HepG2 (cell line): ENCODE results near the gene JMJD6. TPM values are rescaled to one million over a fixed set of nuclear protein-coding genes. Genes with fewer than 3 reads are reported as not detected.

ENCODE experiments used
- ATF7 ChIP-seq, 2 experiments: fragments of 450-650 bp in 1 of 2; sonication (generic) in 1 of 2; formaldehyde crosslinking in 1 of 2; IDR thresholded peaks; 2 replicates each; pipeline versions ENCODE4 v1.4.0 to v1.6.1; 2016 to 2020; ENCODE audit warnings: antibody characterized with exemption in 1 of 2, mild to moderate bottlenecking in 1 of 2, missing genetic modification reagents in 1 of 2
- CHCHD3 ChIP-seq: sonication (generic); formaldehyde crosslinking; IDR thresholded peaks from 2 replicates; pipeline ENCODE4 v1.8.0; 2022; ENCODE audit warnings: mild to moderate bottlenecking, missing genetic modification reagents, moderate library complexity
- DMAP1 ChIP-seq: IDR thresholded peaks from 2 replicates; pipeline ENCODE4 v1.6.1; 2016
- DNMT1 ChIP-seq: sonication (generic); formaldehyde crosslinking; IDR thresholded peaks from 2 replicates; pipeline ENCODE4 v1.5.1; 2020; ENCODE audit warnings: mild to moderate bottlenecking, missing genetic modification reagents
- MTA1 ChIP-seq: sonication (generic); formaldehyde crosslinking; IDR thresholded peaks from 2 replicates; pipeline ENCODE4 v1.4.0; 2020; ENCODE audit warnings: missing genetic modification reagents, mild to moderate bottlenecking, borderline replicate concordance
- NFE2 ChIP-seq: sonication (generic); formaldehyde crosslinking; IDR thresholded peaks from 2 replicates; pipeline ENCODE4 v1.4.0; 2020; ENCODE audit warnings: missing genetic modification reagents
- RFX5 ChIP-seq: IDR thresholded peaks from 2 replicates; pipeline ENCODE4 v1.6.1; 2011; ENCODE audit warnings: low read depth, low read length, improper control_type of control experiment
- SRSF4 ChIP-seq: fragments of 200-400 bp; formaldehyde crosslinking; IDR thresholded peaks from one replicate; pipeline ENCODE4 v1.6.1; 2018; ENCODE audit warnings: mild to moderate bottlenecking, low read depth, low read length, moderate library complexity; ENCODE audit not compliant: poor library complexity, severe bottlenecking
- ZNF235 ChIP-seq: sonication (generic); formaldehyde crosslinking; IDR thresholded peaks from 2 replicates; pipeline ENCODE4 v1.8.1; 2023; ENCODE audit warnings: mild to moderate bottlenecking, missing genetic modification reagents, borderline replicate concordance
- ZNF790 ChIP-seq: sonication (generic); formaldehyde crosslinking; IDR thresholded peaks from 2 replicates; pipeline ENCODE4 v1.8.0; 2022; ENCODE audit warnings: missing genetic modification reagents, mild to moderate bottlenecking, borderline replicate concordance
- ZNF816 ChIP-seq: sonication (generic); formaldehyde crosslinking; IDR thresholded peaks from 2 replicates; pipeline ENCODE4 v1.8.0; 2022; ENCODE audit warnings: missing genetic modification reagents, mild to moderate bottlenecking, borderline replicate concordance
- polyA plus RNA-seq, 8 experiments: library from polyadenylated mRNA; depleted of rRNA in 3 of 8; stranded (reverse) in 7 of 8; unstranded in 1 of 8; fragments of >200 nt; fragmentation: Illumina TruSeq in 4 of 8; extraction: Trizol in 4 of 8; gene quantifications; 2 replicates each; pipeline versions ENCODE4 v1.2.1 to v1.2.3, GENCODE V29; 2011 to 2016; ENCODE audit warnings: low read depth in 4 of 8, missing spikeins in 1 of 8, mixed read lengths in 1 of 8; ENCODE audit not compliant: insufficient read depth in 1 of 8
- total RNA-seq, 5 experiments: library from RNA; depleted of rRNA; stranded (reverse); fragments of >200 nt; fragmentation: Illumina TruSeq; extraction: Trizol; gene quantifications; 2 replicates each; pipeline ENCODE4 v1.2.3, GENCODE V29; 2016; ENCODE audit warnings: low read depth in 1 of 5
- TF ChIP-seq, protein P1 (sequence below): sonication (generic); formaldehyde crosslinking; IDR thresholded peaks from 2 replicates; pipeline ENCODE4 v1.4.0; 2020; ENCODE audit warnings: missing genetic modification reagents, low read depth, mild to moderate bottlenecking, borderline replicate concordance
- TF ChIP-seq, protein P2 (sequence below): sonication (generic); formaldehyde crosslinking; IDR thresholded peaks from 2 replicates; pipeline ENCODE4 v1.4.0; 2020; ENCODE audit warnings: mild to moderate bottlenecking, missing genetic modification reagents
- TF ChIP-seq, protein P3 (sequence below): sonication (generic); formaldehyde crosslinking; IDR thresholded peaks from 2 replicates; pipeline ENCODE4 v1.5.0; 2020; ENCODE audit warnings: missing genetic modification reagents
- TF ChIP-seq, protein P4 (sequence below): sonication (generic); formaldehyde crosslinking; IDR thresholded peaks from 2 replicates; pipeline ENCODE4 v1.8.0; 2022; ENCODE audit warnings: low read depth, missing genetic modification reagents
- TF ChIP-seq, protein P5 (sequence below): sonication (generic); formaldehyde crosslinking; IDR thresholded peaks from 2 replicates; pipeline ENCODE4 v1.4.0; 2020; ENCODE audit warnings: missing genetic modification reagents
- TF ChIP-seq, protein P6 (sequence below): IDR thresholded peaks from 2 replicates; pipeline ENCODE4 v1.6.1; 2016; ENCODE audit warnings: missing biosample characterization, missing genetic modification reagents, low read depth

JMJD6 gene
- total and polyA plus RNA-seq, 2 of the 13 experiments (the other 11 are each of a cell fraction or from before 2014, with no cell fraction given), result 33.6 to 41.0 TPM

DNA sequence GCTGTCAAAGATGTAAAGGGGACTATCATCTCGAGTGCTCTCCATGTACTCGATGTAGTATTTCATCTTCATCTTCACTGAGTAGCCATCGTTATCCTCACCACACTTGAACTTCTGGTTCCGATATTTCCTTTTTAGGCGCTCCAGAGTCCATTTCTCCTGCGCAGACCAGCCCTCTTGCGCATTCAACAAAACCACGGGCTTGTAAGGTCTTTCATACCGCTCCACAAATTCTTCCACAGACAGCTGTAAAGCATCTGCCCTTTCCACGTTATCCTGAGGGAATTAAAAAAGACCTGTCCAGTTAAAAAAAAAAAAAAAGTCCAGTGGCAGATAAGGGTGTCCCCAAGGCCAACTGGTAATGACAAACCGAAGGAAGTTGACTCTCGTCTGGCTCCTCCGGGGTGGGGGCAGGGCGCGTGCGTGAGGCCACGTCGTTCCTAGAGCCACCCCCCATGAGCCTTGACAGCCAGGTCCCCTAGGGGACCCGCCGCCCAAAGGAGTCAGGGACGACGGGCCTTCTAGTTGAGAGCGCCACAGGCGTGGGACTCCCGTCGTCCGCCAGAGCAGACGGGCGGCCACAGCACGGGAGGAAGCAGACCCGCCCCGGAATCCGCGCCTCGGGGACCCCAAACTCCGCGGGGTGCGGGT is 701 bp downstream of the JMJD6 start (continued):
- TF ChIP-seq, protein P1, sequence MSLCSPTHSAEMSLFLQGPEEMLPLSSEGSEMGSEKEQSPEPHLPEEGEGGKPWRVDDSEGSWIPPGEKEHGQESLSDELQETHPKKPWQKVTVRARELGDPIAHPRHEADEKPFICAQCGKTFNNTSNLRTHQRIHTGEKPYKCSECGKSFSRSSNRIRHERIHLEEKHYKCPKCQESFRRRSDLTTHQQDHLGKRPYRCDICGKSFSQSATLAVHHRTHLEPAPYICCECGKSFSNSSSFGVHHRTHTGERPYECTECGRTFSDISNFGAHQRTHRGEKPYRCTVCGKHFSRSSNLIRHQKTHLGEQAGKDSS (CRISPR knock-in tag), result no peak; the same call in 1 of the 2 replicates
- TF ChIP-seq ZNF816 (CRISPR knock-in tag) (0 out of 2 replicates have a peak, but pooled peaks have one; percentile 7), RFX5 (no peak), ATF7 (IDR thresholded peaks at IDR 0.05) (no peak), ATF7 (CRISPR knock-in tag; IDR thresholded peaks at IDR 0.05) (peak; percentile 47; the same call in 1 of the 2 replicates), MTA1 (no peak; the same call in 1 of the 2 replicates), NFE2 (CRISPR knock-in tag) (no peak), DMAP1 (CRISPR knock-in tag) (peak; percentile 52), DNMT1 (CRISPR knock-in tag) (no peak), CHCHD3 (CRISPR knock-in tag) (no peak), SRSF4 (no peak), ZNF790 (CRISPR knock-in tag) (no peak), ZNF235 (no peak)
- TF ChIP-seq, protein P2, sequence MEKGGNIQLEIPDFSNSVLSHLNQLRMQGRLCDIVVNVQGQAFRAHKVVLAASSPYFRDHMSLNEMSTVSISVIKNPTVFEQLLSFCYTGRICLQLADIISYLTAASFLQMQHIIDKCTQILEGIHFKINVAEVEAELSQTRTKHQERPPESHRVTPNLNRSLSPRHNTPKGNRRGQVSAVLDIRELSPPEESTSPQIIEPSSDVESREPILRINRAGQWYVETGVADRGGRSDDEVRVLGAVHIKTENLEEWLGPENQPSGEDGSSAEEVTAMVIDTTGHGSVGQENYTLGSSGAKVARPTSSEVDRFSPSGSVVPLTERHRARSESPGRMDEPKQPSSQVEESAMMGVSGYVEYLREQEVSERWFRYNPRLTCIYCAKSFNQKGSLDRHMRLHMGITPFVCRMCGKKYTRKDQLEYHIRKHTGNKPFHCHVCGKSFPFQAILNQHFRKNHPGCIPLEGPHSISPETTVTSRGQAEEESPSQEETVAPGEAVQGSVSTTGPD (CRISPR knock-in tag), result 0 out of 2 replicates have a peak, but pooled peaks have one; percentile 24
- TF ChIP-seq, protein P3, sequence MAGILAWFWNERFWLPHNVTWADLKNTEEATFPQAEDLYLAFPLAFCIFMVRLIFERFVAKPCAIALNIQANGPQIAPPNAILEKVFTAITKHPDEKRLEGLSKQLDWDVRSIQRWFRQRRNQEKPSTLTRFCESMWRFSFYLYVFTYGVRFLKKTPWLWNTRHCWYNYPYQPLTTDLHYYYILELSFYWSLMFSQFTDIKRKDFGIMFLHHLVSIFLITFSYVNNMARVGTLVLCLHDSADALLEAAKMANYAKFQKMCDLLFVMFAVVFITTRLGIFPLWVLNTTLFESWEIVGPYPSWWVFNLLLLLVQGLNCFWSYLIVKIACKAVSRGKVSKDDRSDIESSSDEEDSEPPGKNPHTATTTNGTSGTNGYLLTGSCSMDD (CRISPR knock-in tag), result no peak
- TF ChIP-seq, protein P4, sequence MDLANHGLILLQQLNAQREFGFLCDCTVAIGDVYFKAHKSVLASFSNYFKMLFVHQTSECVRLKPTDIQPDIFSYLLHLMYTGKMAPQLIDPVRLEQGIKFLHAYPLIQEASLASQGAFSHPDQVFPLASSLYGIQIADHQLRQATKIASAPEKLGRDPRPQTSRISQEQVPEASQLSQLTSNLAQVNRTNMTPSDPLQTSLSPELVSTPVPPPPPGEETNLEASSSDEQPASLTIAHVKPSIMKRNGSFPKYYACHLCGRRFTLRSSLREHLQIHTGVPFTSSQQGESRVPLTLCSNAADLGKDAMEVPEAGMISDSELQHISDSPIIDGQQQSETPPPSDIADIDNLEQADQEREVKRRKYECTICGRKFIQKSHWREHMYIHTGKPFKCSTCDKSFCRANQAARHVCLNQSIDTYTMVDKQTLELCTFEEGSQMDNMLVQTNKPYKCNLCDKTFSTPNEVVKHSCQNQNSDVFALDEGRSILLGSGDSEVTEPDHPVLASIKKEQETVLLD (CRISPR knock-in tag), result no peak; the same call in 1 of the 2 replicates
- TF ChIP-seq, protein P5, sequence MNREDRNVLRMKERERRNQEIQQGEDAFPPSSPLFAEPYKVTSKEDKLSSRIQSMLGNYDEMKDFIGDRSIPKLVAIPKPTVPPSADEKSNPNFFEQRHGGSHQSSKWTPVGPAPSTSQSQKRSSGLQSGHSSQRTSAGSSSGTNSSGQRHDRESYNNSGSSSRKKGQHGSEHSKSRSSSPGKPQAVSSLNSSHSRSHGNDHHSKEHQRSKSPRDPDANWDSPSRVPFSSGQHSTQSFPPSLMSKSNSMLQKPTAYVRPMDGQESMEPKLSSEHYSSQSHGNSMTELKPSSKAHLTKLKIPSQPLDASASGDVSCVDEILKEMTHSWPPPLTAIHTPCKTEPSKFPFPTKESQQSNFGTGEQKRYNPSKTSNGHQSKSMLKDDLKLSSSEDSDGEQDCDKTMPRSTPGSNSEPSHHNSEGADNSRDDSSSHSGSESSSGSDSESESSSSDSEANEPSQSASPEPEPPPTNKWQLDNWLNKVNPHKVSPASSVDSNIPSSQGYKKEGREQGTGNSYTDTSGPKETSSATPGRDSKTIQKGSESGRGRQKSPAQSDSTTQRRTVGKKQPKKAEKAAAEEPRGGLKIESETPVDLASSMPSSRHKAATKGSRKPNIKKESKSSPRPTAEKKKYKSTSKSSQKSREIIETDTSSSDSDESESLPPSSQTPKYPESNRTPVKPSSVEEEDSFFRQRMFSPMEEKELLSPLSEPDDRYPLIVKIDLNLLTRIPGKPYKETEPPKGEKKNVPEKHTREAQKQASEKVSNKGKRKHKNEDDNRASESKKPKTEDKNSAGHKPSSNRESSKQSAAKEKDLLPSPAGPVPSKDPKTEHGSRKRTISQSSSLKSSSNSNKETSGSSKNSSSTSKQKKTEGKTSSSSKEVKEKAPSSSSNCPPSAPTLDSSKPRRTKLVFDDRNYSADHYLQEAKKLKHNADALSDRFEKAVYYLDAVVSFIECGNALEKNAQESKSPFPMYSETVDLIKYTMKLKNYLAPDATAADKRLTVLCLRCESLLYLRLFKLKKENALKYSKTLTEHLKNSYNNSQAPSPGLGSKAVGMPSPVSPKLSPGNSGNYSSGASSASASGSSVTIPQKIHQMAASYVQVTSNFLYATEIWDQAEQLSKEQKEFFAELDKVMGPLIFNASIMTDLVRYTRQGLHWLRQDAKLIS (CRISPR knock-in tag), result no peak
- TF ChIP-seq, protein P6, sequence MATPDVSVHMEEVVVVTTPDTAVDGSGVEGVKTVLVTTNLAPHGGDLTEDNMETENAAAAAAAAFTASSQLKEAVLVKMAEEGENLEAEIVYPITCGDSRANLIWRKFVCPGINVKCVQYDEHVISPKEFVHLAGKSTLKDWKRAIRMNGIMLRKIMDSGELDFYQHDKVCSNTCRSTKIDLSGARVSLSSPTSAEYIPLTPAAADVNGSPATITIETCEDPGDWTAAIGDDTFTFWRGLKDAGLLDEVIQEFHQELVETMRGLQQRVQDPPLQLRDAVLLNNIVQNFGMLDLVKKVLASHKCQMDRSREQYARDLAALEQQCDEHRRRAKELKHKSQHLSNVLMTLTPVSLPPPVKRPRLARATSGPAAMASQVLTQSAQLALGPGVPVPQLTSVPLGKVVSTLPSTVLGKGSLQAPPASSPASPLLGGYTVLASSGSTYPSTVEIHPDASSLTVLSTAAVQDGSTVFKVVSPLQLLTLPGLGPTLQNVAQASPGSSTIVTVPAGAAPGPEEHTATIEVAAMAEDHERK (CRISPR knock-in tag), result no peak
